ENCODE results near the gene ADGRV1.
"Not testable (repeated sequence)": the region's sequence is repeated elsewhere in the genome, so short reads cannot be mapped to it uniquely, and the experiment has no call there.

ADGRV1 gene

GRCh38 chr5:90747175-90747574 lies 188.6 kb downstream of the ADGRV1 start:
- DNase-seq (ENCODE audit: low spot score) = no peak
- no peak for TF ChIP-seq CTCF (IDR thresholded peaks at IDR 0.05; ENCODE audit: extremely low read depth, insufficient read depth, missing control alignments)
- in situ Hi-C loops (cut with MboI; ENCODE audit: low pct_unique_long_range_greater_than_20kb, low sequenced_read_pairs, unreplicated experiment) = no loop called here

GRCh38 chr5:90747693-90748092 lies 189.1 kb downstream of the ADGRV1 start:
- TF ChIP-seq CTCF (IDR thresholded peaks at IDR 0.05; ENCODE audit: extremely low read depth, insufficient read depth, missing control alignments) = no peak
- no peak for DNase-seq (ENCODE audit: low spot score)
- in situ Hi-C loops (cut with MboI; ENCODE audit: low pct_unique_long_range_greater_than_20kb, low sequenced_read_pairs, unreplicated experiment) = no loop called here

GRCh38 chr5:90759119-90759518 lies 200.5 kb downstream of the ADGRV1 start:
- DNase-seq (ENCODE audit: low spot score) = no peak
- TF ChIP-seq CTCF (IDR thresholded peaks at IDR 0.05; ENCODE audit: extremely low read depth, insufficient read depth, missing control alignments) = no peak
- in situ Hi-C loops (cut with MboI; ENCODE audit: low pct_unique_long_range_greater_than_20kb, low sequenced_read_pairs, unreplicated experiment) = no loop called here

GRCh38 chr5:90767710-90768109 lies 209.1 kb downstream of the ADGRV1 start:
- no peak for DNase-seq (ENCODE audit: low spot score)
- in situ Hi-C loops (cut with MboI; ENCODE audit: low pct_unique_long_range_greater_than_20kb, low sequenced_read_pairs, unreplicated experiment) = no loop called here
- TF ChIP-seq CTCF (IDR thresholded peaks at IDR 0.05; ENCODE audit: extremely low read depth, insufficient read depth, missing control alignments) = no peak

GRCh38 chr5:90770006-90770541 lies 211.5 kb downstream of the ADGRV1 start:
- DNase-seq (ENCODE audit: low spot score); in situ Hi-C loops (cut with MboI; ENCODE audit: low pct_unique_long_range_greater_than_20kb, low sequenced_read_pairs, unreplicated experiment): not testable (repeated sequence)

GRCh38 chr5:90777959-90778358 lies 219.4 kb downstream of the ADGRV1 start:
- DNase-seq (ENCODE audit: low spot score) = no peak
- in situ Hi-C loops (cut with MboI; ENCODE audit: low pct_unique_long_range_greater_than_20kb, low sequenced_read_pairs, unreplicated experiment) = loop anchor here (25.0 kb wide), 1 partner anchor 316 kb away; the partner anchor contains the start of genes MBLAC2 and POLR3G
- TF ChIP-seq CTCF (IDR thresholded peaks at IDR 0.05; ENCODE audit: extremely low read depth, insufficient read depth, missing control alignments) = no peak

GRCh38 chr5:90783460-90784333 lies 225.1 kb downstream of the ADGRV1 start:
- in situ Hi-C loops (cut with MboI; ENCODE audit: low pct_unique_long_range_greater_than_20kb, low sequenced_read_pairs, unreplicated experiment) = loop anchor here (25.0 kb wide), 1 partner anchor 321 kb away; the partner anchor contains the start of genes MBLAC2 and POLR3G
- peak; percentile 22 for DNase-seq (ENCODE audit: low spot score)
- peak; percentile 83 for TF ChIP-seq CTCF (IDR thresholded peaks at IDR 0.05; ENCODE audit: extremely low read depth, insufficient read depth, missing control alignments)
